GM19099 (cell line): ENCODE results near the gene THOC1.

Experiments used
- POLR2A ChIP-seq: IDR thresholded peaks from 3 replicates; pipeline ENCODE4 v1.6.1; 2011; ENCODE audit warnings: low read depth; ENCODE audit not compliant: insufficient read length; ENCODE audit errors: extremely low read depth

Gene THOC1

DNA sequence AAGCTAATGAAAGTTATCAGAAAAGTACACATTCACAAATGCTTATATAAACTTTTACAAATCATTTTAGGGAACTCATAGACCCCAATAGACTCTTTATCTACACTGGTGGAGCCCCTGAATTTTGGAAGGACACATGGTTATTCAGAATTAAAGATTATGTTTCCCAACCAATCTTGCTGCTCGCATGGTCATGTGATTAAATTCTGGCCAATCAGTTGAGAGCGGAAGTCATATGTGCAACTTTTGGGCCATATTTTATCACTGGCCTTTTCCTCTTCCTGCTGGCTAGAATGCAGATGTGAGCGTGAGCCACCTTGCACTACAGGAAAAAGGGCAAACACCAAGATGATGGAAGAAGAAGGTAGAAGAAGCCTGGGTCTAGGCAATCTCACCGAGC is 19.8 kb downstream of the THOC1 start:
- TF ChIP-seq POLR2A: no peak

GRCh38 chr18:245282-245847 is 22.5 kb downstream of the THOC1 start:
- TF ChIP-seq POLR2A: no peak

DNA sequence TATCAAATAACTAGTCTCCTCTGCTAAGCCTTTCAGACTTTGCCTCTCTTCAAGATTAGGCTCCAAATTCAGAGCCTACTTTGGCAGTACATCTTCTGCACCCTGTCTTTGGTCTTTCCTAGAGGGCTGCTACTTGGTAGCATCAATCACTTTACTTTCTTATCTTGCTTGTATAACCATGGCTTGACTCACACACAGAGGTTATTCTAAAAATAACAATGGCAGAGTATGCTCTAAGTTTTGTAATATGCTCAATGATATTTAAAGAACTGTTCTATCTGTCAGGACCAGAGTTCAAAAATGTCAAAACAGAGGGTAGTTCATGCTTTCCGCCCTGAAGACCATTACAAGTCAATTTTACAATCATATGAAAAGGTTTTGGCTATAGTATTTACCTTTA is 27.7 kb downstream of the THOC1 start:
- TF ChIP-seq POLR2A: no peak

DNA sequence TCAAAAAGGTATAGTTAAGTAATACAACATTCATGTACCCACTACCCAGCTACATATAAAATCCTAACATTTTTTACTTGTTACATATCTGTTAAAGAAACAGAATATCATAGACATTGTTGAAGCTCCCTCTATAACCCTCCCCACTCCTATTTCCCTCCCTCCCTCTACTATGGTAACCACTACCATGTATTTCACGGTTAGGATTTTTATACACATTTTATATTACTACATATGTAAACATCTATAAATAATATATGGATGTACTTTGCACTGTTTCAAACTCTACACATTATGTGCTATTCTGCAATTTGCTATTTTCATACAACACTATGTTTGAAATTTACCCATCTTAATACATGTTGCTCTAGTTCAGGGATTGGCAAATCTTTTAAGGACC is 36.3 kb downstream of the THOC1 start:
- no peak for TF ChIP-seq POLR2A

DNA sequence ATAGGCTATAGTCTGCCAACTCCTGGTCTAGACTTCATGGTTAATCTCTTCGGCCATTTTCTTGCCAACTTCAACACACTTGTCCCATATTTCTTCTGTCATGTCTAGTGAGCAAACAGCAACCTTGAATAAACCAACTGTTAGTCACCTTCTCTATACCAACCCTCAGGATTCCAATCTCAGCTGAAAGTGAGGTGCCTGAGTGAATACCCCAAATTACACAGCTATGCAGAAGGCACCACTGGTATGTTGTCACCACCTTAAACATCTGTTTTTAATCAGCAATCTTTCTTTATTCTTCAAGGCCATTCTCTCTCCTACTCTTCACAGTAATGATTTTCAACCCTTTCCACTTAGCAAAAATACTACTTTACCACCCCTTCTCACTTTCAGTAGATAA is 39.3 kb downstream of the THOC1 start:
- TF ChIP-seq POLR2A: no peak

DNA sequence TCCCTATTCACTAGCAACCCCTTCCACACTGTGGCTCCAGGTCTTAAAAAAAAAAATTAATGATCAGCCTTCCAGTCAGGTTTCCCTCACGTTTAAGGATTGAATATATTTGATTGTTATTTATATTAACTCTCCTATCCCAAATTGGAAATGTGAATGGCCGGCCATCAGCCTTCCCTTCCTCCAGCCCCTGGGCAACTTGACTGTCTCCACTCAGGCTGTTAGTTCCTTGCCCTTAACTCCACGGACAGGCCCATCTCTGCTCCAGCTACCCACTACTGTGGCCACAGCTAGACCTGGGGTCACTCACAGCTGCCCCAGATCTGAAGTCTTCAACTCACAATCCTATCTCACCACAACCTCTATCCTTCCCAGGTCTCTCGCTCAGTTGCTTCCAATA is 39.9 kb downstream of the THOC1 start:
- no peak for TF ChIP-seq POLR2A

DNA sequence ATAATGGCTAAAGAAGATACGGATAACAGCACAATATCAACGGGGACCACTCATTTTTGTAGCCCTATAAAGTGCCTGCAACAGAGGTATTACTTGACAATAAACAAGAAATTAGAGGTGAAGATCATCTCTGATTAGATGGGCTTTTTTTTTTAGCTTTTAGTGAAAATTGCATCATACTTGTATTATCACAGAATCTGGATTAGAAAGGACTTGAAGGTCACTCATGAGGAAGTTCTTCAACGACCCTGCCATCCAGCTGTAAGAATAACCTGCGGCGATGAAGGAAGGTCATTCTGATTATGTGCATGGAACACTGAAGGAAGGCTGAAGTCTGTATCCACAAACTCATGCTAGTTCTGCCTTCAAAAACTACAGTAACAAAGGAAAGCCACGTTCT is 40.5 kb downstream of the THOC1 start:
- no peak for TF ChIP-seq POLR2A

- no peak for TF ChIP-seq POLR2A
These were observed 42.1 kb downstream of the THOC1 start for GRCh38 chr18:225745-226144.

GRCh38 chr18:220708-221107 is 47.1 kb downstream of the THOC1 start:
- no peak for TF ChIP-seq POLR2A

DNA sequence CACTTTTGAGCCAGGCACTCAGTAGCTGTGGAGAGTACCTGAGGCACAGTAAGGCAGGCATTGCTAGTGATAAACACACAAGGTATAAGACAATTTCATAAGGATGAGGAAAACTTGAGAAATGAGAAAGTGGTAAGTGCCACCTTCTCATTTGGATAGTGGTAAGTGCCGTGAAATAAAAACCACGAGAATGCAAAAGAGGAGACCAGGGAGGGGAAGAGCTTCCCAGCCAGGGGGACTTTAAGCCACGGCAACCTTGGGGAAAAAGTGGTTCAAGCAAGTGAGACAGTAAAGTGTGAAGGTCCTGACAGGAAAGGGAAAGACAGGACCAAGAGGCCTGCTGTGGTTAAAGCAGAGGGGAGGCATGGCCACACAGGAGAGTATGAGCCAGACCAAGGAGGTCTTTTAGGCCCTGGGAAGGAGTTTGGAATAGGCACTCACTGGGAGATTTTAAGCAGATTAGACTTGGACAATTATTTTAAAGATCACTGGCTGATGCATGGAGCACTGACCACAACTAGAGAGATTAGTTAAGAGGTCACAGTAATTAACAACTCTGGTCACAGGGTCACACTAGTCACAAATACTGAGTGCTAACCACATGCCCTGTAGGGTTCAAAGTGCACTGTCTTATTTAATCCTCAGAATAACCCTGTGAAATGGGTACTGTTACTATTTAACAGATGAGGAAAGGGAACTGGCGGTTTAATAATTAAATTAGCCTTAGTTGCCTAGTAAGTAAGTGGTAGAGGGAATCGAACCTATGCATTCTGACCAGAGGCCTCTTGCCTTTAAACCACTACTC is 50.1 kb downstream of the THOC1 start:
- TF ChIP-seq POLR2A: no peak

DNA sequence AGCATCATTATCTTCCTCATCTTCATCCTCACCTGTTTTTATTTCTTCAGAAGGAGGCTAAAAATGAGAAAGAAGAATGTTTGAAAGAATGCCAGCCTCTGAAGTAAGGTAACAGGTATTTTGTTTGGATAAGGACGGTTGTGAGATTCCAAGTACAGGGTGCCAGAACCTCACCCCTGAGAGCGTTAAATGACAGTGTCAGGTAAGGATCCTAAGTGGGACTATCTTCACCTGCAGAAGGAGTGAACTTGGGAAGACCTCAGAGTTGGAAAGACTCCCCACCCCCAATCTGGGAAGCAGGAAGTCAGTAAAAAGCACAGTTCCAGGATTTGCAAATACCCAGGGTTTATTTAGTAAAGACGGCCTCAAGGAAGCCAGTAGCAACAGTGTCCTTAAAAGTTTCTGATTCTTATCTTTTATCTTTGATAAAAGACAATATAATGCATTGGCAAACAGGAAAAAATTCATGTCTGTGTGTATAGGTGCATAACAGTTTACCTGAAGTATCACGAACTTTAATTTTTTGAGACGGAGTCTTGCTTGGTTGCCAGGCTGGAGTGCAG is 52.3 kb downstream of the THOC1 start:
- TF ChIP-seq POLR2A: no peak

GRCh38 chr18:213966-214365 is 53.9 kb downstream of the THOC1 start:
- no peak for TF ChIP-seq POLR2A

DNA sequence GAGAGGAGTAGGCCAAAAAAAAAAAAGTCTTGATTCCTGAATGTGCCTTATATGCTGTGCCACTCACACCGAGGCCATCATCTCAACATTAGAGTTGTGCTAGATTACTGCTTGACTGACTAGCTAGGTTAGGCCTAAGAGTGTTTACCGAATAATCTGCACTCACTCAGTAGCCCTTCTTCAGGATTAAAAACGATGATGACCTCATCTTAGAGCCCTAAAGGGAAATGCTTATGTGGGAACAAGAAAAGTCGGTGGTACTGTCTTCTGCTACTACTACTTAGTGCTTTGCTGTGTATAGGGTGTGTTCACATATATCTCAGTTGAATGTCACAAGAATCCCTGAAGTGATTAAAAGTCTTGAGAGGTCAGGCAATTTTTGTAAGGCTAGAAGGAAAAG is 54.3 kb downstream of the THOC1 start:
- no peak for TF ChIP-seq POLR2A

- no peak for TF ChIP-seq POLR2A
These were observed 55.1 kb downstream of the THOC1 start for GRCh38 chr18:212780-213179.

- no peak for TF ChIP-seq POLR2A
These were observed 56.3 kb downstream of the THOC1 start for GRCh38 chr18:211582-211981.

DNA sequence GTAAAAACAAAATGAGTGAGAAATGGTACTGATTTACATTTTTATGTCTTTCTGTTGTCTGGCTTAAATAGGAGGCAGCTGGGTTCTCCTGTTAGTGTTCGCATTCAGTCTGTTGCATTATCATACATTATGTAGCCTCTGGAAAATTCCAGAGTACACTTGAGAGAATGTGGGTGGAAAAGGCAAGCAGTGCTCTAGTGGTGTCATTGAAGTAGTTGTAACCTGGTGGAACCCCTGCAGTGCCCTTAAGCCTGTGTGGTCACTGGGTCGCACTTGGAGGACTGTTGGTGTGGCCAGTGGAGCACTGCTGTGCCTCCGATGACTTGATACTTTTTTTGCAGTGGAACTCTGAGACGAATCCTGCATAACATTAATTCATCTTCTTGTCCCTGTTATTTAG is 57.1 kb downstream of the THOC1 start:
- TF ChIP-seq POLR2A: no peak
